HEK293 (cell line): ENCODE results near the gene KLHDC4.

Source experiments
- CTCF ChIA-PET: fragments of 350-600 bp; formaldehyde crosslinking; extraction: SDS; loops from one replicate; lab custom pipeline; 2021; ENCODE audit warnings: antibody characterized with exemption; lab: Yijun Ruan, JAX
- POLR2A ChIA-PET: fragments of 300-600 bp; formaldehyde crosslinking; extraction: SDS; loops from one replicate; lab custom pipeline; 2020; ENCODE audit warnings: antibody characterized with exemption, inconsistent platforms; lab: Yijun Ruan, JAX
- H3K27ac ChIP-seq: fragments of 200-500 bp; sonication (Bioruptor generic); 2 replicates; pipeline ENCODE4 v1.5.1; 2014; ENCODE audit warnings: low read depth, low read length, control low read depth, inconsistent platforms; ENCODE audit errors: extremely low read depth
- H3K36me3 ChIP-seq, 2 experiments: fragments of 200-500 bp in 1 of 2; sonication (Bioruptor generic) in 1 of 2; 1 replicate in 1 of 2; 2 replicates in 1 of 2; pipeline ENCODE4 v1.5.1; 2014 to 2017; ENCODE audit warnings: inconsistent platforms in 2 of 2, low read length in 2 of 2; ENCODE audit not compliant: control insufficient read depth in 2 of 2, insufficient read depth in 1 of 2
- H3K4me1 ChIP-seq: fragments of 200-500 bp; sonication (Bioruptor generic); 2 replicates; pipeline ENCODE4 v1.5.1; 2014; ENCODE audit warnings: mild to moderate bottlenecking, low read length, inconsistent platforms; ENCODE audit not compliant: control insufficient read depth, insufficient read depth
- H3K4me3 ChIP-seq: 2 replicates; pipeline ENCODE4 v1.5.1; 2011; ENCODE audit warnings: low read depth, mild to moderate bottlenecking, control low read depth, low read length, moderate library complexity
- H3K9me3 ChIP-seq: fragments of 200-500 bp; sonication (Bioruptor generic); 2 replicates; pipeline ENCODE4 v1.5.1; 2014; ENCODE audit warnings: low read depth, low read length, inconsistent platforms; ENCODE audit not compliant: control insufficient read depth, insufficient read depth
- YY2 ChIP-seq: fragments of 450-650 bp; formaldehyde crosslinking; IDR thresholded peaks from 2 replicates; pipeline ENCODE4 v1.5.1; 2016; ENCODE audit warnings: missing biosample characterization, missing genetic modification characterization
- ZIC2 ChIP-seq: fragments of 450-650 bp; formaldehyde crosslinking; IDR thresholded peaks from 2 replicates; pipeline ENCODE4 v1.5.1; 2016; ENCODE audit warnings: missing biosample characterization, missing genetic modification characterization
- ZNF221 ChIP-seq: fragments of 450-650 bp; formaldehyde crosslinking; IDR thresholded peaks from 2 replicates; pipeline ENCODE4 v1.5.1; 2017; ENCODE audit warnings: missing biosample characterization, missing genetic modification characterization, borderline replicate concordance
- ZNF239 ChIP-seq: fragments of 450-650 bp; formaldehyde crosslinking; IDR thresholded peaks from 2 replicates; pipeline ENCODE4 v1.5.1; 2016; ENCODE audit warnings: missing biosample characterization, missing genetic modification characterization
- ZNF24 ChIP-seq: fragments of 450-650 bp; formaldehyde crosslinking; IDR thresholded peaks from 2 replicates; pipeline ENCODE4 v1.5.1; 2016; ENCODE audit warnings: missing biosample characterization, missing genetic modification characterization
- ZNF391 ChIP-seq: fragments of 450-650 bp; formaldehyde crosslinking; IDR thresholded peaks from 2 replicates; pipeline ENCODE4 v1.5.1; 2016; ENCODE audit warnings: low read depth, missing biosample characterization, missing genetic modification characterization, borderline replicate concordance
- ZNF558 ChIP-seq: fragments of 450-650 bp; formaldehyde crosslinking; IDR thresholded peaks from 2 replicates; pipeline ENCODE4 v1.5.1; 2016; ENCODE audit warnings: missing biosample characterization, missing genetic modification characterization
- ZNF654 ChIP-seq: fragments of 450-650 bp; formaldehyde crosslinking; IDR thresholded peaks from 2 replicates; pipeline ENCODE4 v1.5.1; 2016; ENCODE audit warnings: low read depth, missing biosample characterization, missing genetic modification characterization
- ZNF768 ChIP-seq: fragments of 450-650 bp; formaldehyde crosslinking; IDR thresholded peaks from 2 replicates; pipeline ENCODE4 v1.5.1; 2018; ENCODE audit warnings: missing biosample characterization, mild to moderate bottlenecking, missing genetic modification characterization
- TF ChIP-seq, protein P1 (sequence below): fragments of 450-650 bp; formaldehyde crosslinking; IDR thresholded peaks from 2 replicates; pipeline ENCODE4 v1.5.1; 2016; ENCODE audit warnings: missing biosample characterization, missing genetic modification characterization
- TF ChIP-seq, protein P2 (sequence below): fragments of 450-650 bp; formaldehyde crosslinking; IDR thresholded peaks from 2 replicates; pipeline ENCODE4 v1.5.1; 2017; ENCODE audit warnings: missing biosample characterization, missing genetic modification characterization

Gene KLHDC4

GRCh38 chr16:87693827-87694226, 72.0 kb downstream of the KLHDC4 start:
- Histone ChIP-seq H3K9me3 (no peaks in the 10 kb centered on the region), H3K36me3 (peaks cover 0 to 50% of the 10 kb centered on the region in 2 experiments; a peak in 1 of 3 replicates), H3K4me3 (no peak overlapping the region), H3K4me1 (no peaks in the 10 kb centered on the region), H3K27ac (no peak overlapping the region)
- ChIA-PET CTCF (interaction anchor here (1.1 to 1.6 kb wide), 2 partner anchors 9 to 177 kb away, joined by 3 to 4 read pairs; no protein-coding TSS in a partner anchor), POLR2A (no interaction called here)
- no peak for TF ChIP-seq ZNF768 (tag by site-specific recombination)
- TF ChIP-seq ZNF24 (tag by site-specific recombination), result no peak
- no peak for TF ChIP-seq YY2 (tag by site-specific recombination)
- no peak for TF ChIP-seq ZNF221

DNA sequence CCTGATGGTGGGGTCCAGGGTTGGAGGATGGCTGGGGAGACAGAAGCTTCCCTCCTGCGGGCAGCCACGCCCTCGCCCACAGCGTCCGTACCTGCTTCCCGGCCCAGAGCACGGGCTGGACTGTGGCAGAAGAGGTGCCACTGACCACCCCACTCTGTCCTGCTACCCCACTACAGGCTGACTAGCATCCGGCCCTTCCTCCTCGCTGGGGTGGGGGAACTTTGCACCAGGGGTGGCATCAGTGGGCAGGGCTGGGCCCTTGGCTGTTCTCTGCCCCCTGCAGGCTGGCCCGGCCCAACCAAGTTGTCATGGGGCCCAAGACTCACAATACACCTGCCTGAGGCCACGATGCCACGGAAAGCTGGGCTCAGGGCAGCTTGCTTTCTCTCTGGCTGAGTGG, 73.0 kb downstream of the KLHDC4 start:
- CTCF ChIA-PET, result no interaction called here
- Histone ChIP-seq H3K4me1 (no peaks in the 10 kb centered on the region), H3K27ac (no peak overlapping the region), H3K9me3 (no peaks in the 10 kb centered on the region), H3K36me3 (peaks cover 0 to 39% of the 10 kb centered on the region in 2 experiments; a peak in 1 of 3 replicates), H3K4me3 (no peak overlapping the region)
- no peak for TF ChIP-seq ZNF239 (tag by site-specific recombination)
- TF ChIP-seq, protein P1, sequence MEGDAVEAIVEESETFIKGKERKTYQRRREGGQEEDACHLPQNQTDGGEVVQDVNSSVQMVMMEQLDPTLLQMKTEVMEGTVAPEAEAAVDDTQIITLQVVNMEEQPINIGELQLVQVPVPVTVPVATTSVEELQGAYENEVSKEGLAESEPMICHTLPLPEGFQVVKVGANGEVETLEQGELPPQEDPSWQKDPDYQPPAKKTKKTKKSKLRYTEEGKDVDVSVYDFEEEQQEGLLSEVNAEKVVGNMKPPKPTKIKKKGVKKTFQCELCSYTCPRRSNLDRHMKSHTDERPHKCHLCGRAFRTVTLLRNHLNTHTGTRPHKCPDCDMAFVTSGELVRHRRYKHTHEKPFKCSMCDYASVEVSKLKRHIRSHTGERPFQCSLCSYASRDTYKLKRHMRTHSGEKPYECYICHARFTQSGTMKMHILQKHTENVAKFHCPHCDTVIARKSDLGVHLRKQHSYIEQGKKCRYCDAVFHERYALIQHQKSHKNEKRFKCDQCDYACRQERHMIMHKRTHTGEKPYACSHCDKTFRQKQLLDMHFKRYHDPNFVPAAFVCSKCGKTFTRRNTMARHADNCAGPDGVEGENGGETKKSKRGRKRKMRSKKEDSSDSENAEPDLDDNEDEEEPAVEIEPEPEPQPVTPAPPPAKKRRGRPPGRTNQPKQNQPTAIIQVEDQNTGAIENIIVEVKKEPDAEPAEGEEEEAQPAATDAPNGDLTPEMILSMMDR, result 0 out of 2 replicates have a peak, but pooled peaks have one; percentile 43
- POLR2A ChIA-PET, result no interaction called here

DNA sequence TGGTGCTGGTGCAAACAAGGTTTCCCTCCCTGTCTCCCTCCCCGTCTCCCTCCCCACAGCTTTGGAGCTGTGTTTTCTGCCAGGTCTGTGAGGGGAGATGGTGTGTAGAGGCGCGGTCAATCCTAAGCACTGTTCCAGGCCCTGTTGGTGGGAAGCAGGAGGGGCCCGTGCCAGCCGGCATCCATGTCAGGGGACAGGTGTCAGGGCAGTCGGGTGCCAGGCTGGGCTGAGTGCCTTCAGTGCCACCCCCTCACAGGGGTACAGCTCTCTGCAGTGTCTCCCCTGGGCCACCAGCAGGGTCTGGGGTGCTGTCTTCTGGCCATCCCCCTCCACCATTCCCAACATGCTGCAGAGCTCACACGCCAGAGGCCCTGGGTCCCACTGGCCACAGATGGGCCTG, 73.6 kb downstream of the KLHDC4 start:
- Histone ChIP-seq H3K9me3 (no peaks in the 10 kb centered on the region), H3K4me1 (no peaks in the 10 kb centered on the region), H3K4me3 (no peak overlapping the region), H3K27ac (no peak overlapping the region), H3K36me3 (peaks cover 0 to 33% of the 10 kb centered on the region in 2 experiments; a peak in 1 of 3 replicates)
- no peak for TF ChIP-seq ZNF654
- TF ChIP-seq, protein P2, sequence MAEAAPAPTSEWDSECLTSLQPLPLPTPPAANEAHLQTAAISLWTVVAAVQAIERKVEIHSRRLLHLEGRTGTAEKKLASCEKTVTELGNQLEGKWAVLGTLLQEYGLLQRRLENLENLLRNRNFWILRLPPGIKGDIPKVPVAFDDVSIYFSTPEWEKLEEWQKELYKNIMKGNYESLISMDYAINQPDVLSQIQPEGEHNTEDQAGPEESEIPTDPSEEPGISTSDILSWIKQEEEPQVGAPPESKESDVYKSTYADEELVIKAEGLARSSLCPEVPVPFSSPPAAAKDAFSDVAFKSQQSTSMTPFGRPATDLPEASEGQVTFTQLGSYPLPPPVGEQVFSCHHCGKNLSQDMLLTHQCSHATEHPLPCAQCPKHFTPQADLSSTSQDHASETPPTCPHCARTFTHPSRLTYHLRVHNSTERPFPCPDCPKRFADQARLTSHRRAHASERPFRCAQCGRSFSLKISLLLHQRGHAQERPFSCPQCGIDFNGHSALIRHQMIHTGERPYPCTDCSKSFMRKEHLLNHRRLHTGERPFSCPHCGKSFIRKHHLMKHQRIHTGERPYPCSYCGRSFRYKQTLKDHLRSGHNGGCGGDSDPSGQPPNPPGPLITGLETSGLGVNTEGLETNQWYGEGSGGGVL (tag by site-specific recombination), result 0 out of 2 replicates have a peak, but pooled peaks have one; percentile 9
- ChIA-PET POLR2A (no interaction called here), CTCF (no interaction called here)

DNA sequence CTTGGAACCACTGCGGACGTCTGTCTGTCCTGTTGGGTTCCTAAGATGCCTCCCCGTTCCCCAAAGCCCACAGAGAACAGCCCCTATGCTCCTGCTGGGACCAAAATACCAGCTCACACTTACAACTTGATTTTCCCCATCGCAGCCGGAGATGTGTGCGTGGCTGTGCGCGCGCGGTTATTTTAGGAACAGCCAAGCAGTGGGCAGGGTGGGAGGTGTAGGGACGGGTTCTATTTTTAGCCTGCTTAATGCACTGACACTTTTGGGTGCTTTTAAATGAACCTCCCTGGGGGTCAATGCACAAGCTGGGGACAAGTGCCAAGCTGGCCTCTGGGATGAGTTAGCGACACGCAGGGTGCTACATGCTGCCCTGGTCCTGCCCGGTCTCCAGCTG, 74.1 kb downstream of the KLHDC4 start:
- CTCF ChIA-PET, result no interaction called here
- H3K9me3 ChIP-seq, result no peaks in the 10 kb centered on the region
- peaks cover 0 to 29% of the 10 kb centered on the region in 2 experiments; a peak in 1 of 3 replicates for H3K36me3 ChIP-seq
- H3K4me3 ChIP-seq, result no peak overlapping the region
- TF ChIP-seq ZIC2 (tag by site-specific recombination), result peak; percentile 13; the same call in 1 of the 2 replicates
- TF ChIP-seq ZNF558 (tag by site-specific recombination), result no peak
- no peak for TF ChIP-seq ZNF391 (tag by site-specific recombination)
- TF ChIP-seq, all 188 proteins: peak for 1
- POLR2A ChIA-PET, result no interaction called here
- Histone ChIP-seq H3K27ac (no peak overlapping the region), H3K4me1 (no peaks in the 10 kb centered on the region)
